Measurements from ENCODE around the gene SLC27A3. TPM values are rescaled to one million over a fixed set of nuclear protein-coding genes. Genes with fewer than 3 reads are reported as not detected.
"Not testable (repeated sequence)": the region's sequence is repeated elsewhere in the genome, so short reads cannot be mapped to it uniquely, and the experiment has no call there.

SLC27A3 gene
- total RNA-seq, 1 experiment from 2014 or later, result 0.93 TPM

GRCh38 chr1:153760440-153760839, 14.8 kb upstream of the SLC27A3 start:
- DNase-seq (ENCODE audit: low spot score), result no peak

GRCh38 chr1:153763365-153764225, 11.6 kb upstream of the SLC27A3 start:
- DNase-seq (ENCODE audit: low spot score), result no peak

- no peak for DNase-seq (ENCODE audit: low spot score)
Observed at GRCh38 chr1:153764310-153764709, 10.9 kb upstream of the SLC27A3 start.

GRCh38 chr1:153766663-153767062, 8.5 kb upstream of the SLC27A3 start:
- not testable (repeated sequence) for DNase-seq (ENCODE audit: low spot score)

GRCh38 chr1:153767519-153767918, 7.7 kb upstream of the SLC27A3 start:
- DNase-seq (ENCODE audit: low spot score), result no peak

GRCh38 chr1:153768316-153769181, 6.7 kb upstream of the SLC27A3 start:
- no peak for DNase-seq (ENCODE audit: low spot score)

GRCh38 chr1:153769221-153769620, 6.0 kb upstream of the SLC27A3 start:
- no peak for DNase-seq (ENCODE audit: low spot score)

- no peak for DNase-seq (ENCODE audit: low spot score)
Observed at GRCh38 chr1:153770797-153771196, 4.4 kb upstream of the SLC27A3 start.

GRCh38 chr1:153771261-153771660, 3.9 kb upstream of the SLC27A3 start:
- DNase-seq (ENCODE audit: low spot score), result no peak

- DNase-seq (ENCODE audit: low spot score), result no peak
Observed at GRCh38 chr1:153771841-153772593, 3.2 kb upstream of the SLC27A3 start.

- no peak for DNase-seq (ENCODE audit: low spot score)
Observed at GRCh38 chr1:153773096-153773921, 1.9 kb upstream of the SLC27A3 start.

GRCh38 chr1:153774026-153774595, 1.1 kb upstream of the SLC27A3 start:
- no peak for DNase-seq (ENCODE audit: low spot score)

- no peak for DNase-seq (ENCODE audit: low spot score)
Observed at GRCh38 chr1:153775458-153776327, 486 bp downstream of the SLC27A3 start.

GRCh38 chr1:153776352-153776751, 1.1 kb downstream of the SLC27A3 start:
- no peak for DNase-seq (ENCODE audit: low spot score)

- no peak for DNase-seq (ENCODE audit: low spot score)
Observed at GRCh38 chr1:153776845-153777370, 1.7 kb downstream of the SLC27A3 start.

- DNase-seq (ENCODE audit: low spot score), result no peak
Observed at GRCh38 chr1:153777648-153778047, 2.4 kb downstream of the SLC27A3 start.

- no peak for DNase-seq (ENCODE audit: low spot score)
Observed at GRCh38 chr1:153778051-153778823, 3.0 kb downstream of the SLC27A3 start.

GRCh38 chr1:153778824-153779519, 3.8 kb downstream of the SLC27A3 start:
- DNase-seq (ENCODE audit: low spot score), result no peak

Data from H4 (cell line).